Right renal pelvis (tissue), 4 donors: Measurements from ENCODE around the gene TMEM123. TPM values are rescaled to one million over a fixed set of nuclear protein-coding genes. Genes with fewer than 3 reads are reported as not detected.
"Not testable (repeated sequence)": the region's sequence is repeated elsewhere in the genome, so short reads cannot be mapped to it uniquely, and the experiment has no call there.

ENCODE experiments used
- DNase-seq, 4 donors: peaks; one replicate each; pipeline ENCODE4 v3.0.0-alpha.2; 2013; ENCODE audit warnings: low read depth in 4 of 4, low spot score in 3 of 4, missing footprints in 1 of 4
- polyA plus RNA-seq, 4 donors: library from polyadenylated mRNA; unstranded; fragments of 120-200 nt; gene quantifications; one replicate each; pipeline ENCODE4 v1.2.1, GENCODE V29; 2013; ENCODE audit not compliant: insufficient read length in 4 of 4

TMEM123 gene
- polyA plus RNA-seq, 4 donors: 274 to 353 (median 340) TPM

- DNase-seq: not testable (repeated sequence)
Observed at GRCh38 chr11:102374633-102375424, 77.7 kb downstream of the TMEM123 start.

GRCh38 chr11:102368472-102368871, 84.1 kb downstream of the TMEM123 start:
- DNase-seq: no peak

- DNase-seq: no peak
Observed at GRCh38 chr11:102367364-102367763, 85.2 kb downstream of the TMEM123 start.

- DNase-seq: no peak
Observed at GRCh38 chr11:102364991-102365390, 87.6 kb downstream of the TMEM123 start.

- no peak for DNase-seq
Observed at GRCh38 chr11:102361086-102362031, 91.2 kb downstream of the TMEM123 start.

- DNase-seq: no peak
Observed at GRCh38 chr11:102360681-102361080, 91.9 kb downstream of the TMEM123 start.

- no peak for DNase-seq
Observed at GRCh38 chr11:102359372-102359771, 93.2 kb downstream of the TMEM123 start.

GRCh38 chr11:102357116-102357515, 95.4 kb downstream of the TMEM123 start:
- no peak for DNase-seq

GRCh38 chr11:102347462-102348370, 104.8 kb downstream of the TMEM123 start:
- DNase-seq: peak; percentile 28 to 47 (median 39)

- peak; percentile 90 to 93 (median 92) for DNase-seq
Observed at GRCh38 chr11:102346748-102347461, 105.7 kb downstream of the TMEM123 start, which contains the start of gene BIRC2. Gene BIRC2 (plus strand): TSS chr11:102347214. CDS start chr11:102349855, 2,641 bp downstream.

GRCh38 chr11:102346456-102346747, 106.2 kb downstream of the TMEM123 start:
- peak in 1 of 4 donors; percentile 38 for DNase-seq

Other genes starting within 250 kb of the TMEM123 start
- gene BIRC3, start 135.3 kb downstream of the TMEM123 start, polyA plus RNA-seq: 1 to 10 TPM; 1.2 to 1.7 (median 1.5) TPM
- 100 to 1,000 TPM in 1 of 4 donors, 10 to 100 TPM in 3; 79.8 to 102 (median 92.9) TPM for gene BIRC2, start 105.6 kb downstream of the TMEM123 start, polyA plus RNA-seq
- 10 to 100 TPM; 23.2 to 30.9 (median 26.2) TPM for gene MMP7, start 78.0 kb upstream of the TMEM123 start, polyA plus RNA-seq
- not detected for gene MMP20, start 172.6 kb upstream of the TMEM123 start, polyA plus RNA-seq